ENCODE results near the gene CEP290. TPM values are rescaled to one million over a fixed set of nuclear protein-coding genes. Genes with fewer than 3 reads are reported as not detected.

CEP290 gene
- total RNA-seq, 1 donor from 2014 or later: 15.4 TPM

- Mint-ChIP-seq H3K9me3 (ENCODE audit: unreplicated experiment) (no peaks in the 10 kb centered on the region), H3K4me3 (ENCODE audit: unreplicated experiment) (no peak overlapping the region), H3K27me3 (ENCODE audit: unreplicated experiment) (no peaks in the 10 kb centered on the region), H3K4me1 (ENCODE audit: unreplicated experiment) (peaks cover 5% of the 10 kb centered on the region), H3K27ac (ENCODE audit: unreplicated experiment) (peak overlapping the region; percentile 15), H3K36me3 (ENCODE audit: unreplicated experiment) (peaks cover 47% of the 10 kb centered on the region)
- no peak for DNase-seq (ENCODE audit: extremely low spot score, unreplicated experiment)
- no peak for TF ChIP-seq CTCF (IDR thresholded peaks at IDR 0.05)
Measured at GRCh38 chr12:88172844-88173407, 31.0 kb upstream of the CEP290 start.

GRCh38 chr12:88167384-88167783 lies 25.5 kb upstream of the CEP290 start:
- peaks cover 48% of the 10 kb centered on the region for H3K36me3 Mint-ChIP-seq (ENCODE audit: unreplicated experiment)
- no peaks in the 10 kb centered on the region for H3K9me3 Mint-ChIP-seq (ENCODE audit: unreplicated experiment)
- H3K4me1 Mint-ChIP-seq (ENCODE audit: unreplicated experiment): peaks cover under 1% of the 10 kb centered on the region
- DNase-seq (ENCODE audit: extremely low spot score, unreplicated experiment): no peak
- TF ChIP-seq CTCF (IDR thresholded peaks at IDR 0.05): no peak
- H3K4me3 Mint-ChIP-seq (ENCODE audit: unreplicated experiment): no peak overlapping the region
- H3K27ac Mint-ChIP-seq (ENCODE audit: unreplicated experiment): no peak overlapping the region
- no peaks in the 10 kb centered on the region for H3K27me3 Mint-ChIP-seq (ENCODE audit: unreplicated experiment)

DNA sequence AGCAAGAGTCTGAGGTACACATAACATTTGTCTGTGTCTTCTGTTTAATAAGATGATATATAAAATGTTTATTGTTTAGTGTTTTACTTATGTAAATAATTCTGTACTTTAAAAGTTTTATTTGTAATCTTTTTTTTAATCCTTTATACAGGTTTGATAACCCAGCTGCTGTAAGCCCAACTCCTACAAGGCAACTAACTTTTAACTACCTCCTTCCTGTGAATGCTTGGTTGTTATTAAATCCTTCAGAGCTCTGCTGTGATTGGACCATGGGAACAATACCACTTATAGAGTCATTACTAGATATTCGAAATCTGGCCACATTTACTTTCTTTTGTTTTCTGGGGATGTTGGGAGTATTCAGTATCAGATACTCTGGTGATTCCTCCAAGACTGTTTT lies 24.3 kb upstream of the CEP290 start:
- Mint-ChIP-seq H3K27me3 (ENCODE audit: unreplicated experiment) (no peaks in the 10 kb centered on the region), H3K9me3 (ENCODE audit: unreplicated experiment) (no peaks in the 10 kb centered on the region), H3K36me3 (ENCODE audit: unreplicated experiment) (peaks cover 52% of the 10 kb centered on the region), H3K4me3 (ENCODE audit: unreplicated experiment) (no peak overlapping the region), H3K27ac (ENCODE audit: unreplicated experiment) (no peak overlapping the region), H3K4me1 (ENCODE audit: unreplicated experiment) (no peaks in the 10 kb centered on the region)
- no peak for DNase-seq (ENCODE audit: extremely low spot score, unreplicated experiment)
- TF ChIP-seq CTCF (IDR thresholded peaks at IDR 0.05): no peak

DNA sequence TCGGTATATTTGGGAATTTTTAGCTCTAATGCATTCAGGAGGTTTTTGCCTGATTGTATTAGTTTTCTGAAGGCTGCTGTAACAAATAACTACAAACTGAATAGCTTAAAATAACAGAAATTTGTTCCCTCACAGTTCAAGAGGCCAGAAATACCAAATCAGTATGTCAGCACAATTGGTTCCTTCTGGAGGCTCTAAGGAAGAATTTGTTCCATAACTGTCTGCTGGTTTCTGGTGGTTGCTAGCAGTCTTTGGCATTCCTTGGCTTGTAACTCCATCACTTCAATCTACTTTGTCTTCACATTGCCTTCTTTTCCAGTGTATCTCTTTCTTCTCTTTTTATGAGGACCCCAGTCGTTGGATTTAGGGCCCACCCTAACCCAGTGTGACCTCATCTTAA lies 21.5 kb upstream of the CEP290 start:
- no peaks in the 10 kb centered on the region for H3K27me3 Mint-ChIP-seq (ENCODE audit: unreplicated experiment)
- H3K9me3 Mint-ChIP-seq (ENCODE audit: unreplicated experiment): no peaks in the 10 kb centered on the region
- no peak overlapping the region for H3K4me3 Mint-ChIP-seq (ENCODE audit: unreplicated experiment)
- DNase-seq (ENCODE audit: extremely low spot score, unreplicated experiment): no peak
- H3K36me3 Mint-ChIP-seq (ENCODE audit: unreplicated experiment): peaks cover 38% of the 10 kb centered on the region
- no peak for TF ChIP-seq CTCF (IDR thresholded peaks at IDR 0.05)
- no peak overlapping the region for H3K27ac Mint-ChIP-seq (ENCODE audit: unreplicated experiment)
- H3K4me1 Mint-ChIP-seq (ENCODE audit: unreplicated experiment): no peaks in the 10 kb centered on the region

- H3K9me3 Mint-ChIP-seq (ENCODE audit: unreplicated experiment): no peaks in the 10 kb centered on the region
- no peak overlapping the region for H3K27ac Mint-ChIP-seq (ENCODE audit: unreplicated experiment)
- TF ChIP-seq CTCF (IDR thresholded peaks at IDR 0.05): no peak
- no peak overlapping the region for H3K4me3 Mint-ChIP-seq (ENCODE audit: unreplicated experiment)
- no peak for DNase-seq (ENCODE audit: extremely low spot score, unreplicated experiment)
- H3K36me3 Mint-ChIP-seq (ENCODE audit: unreplicated experiment): peaks cover 14% of the 10 kb centered on the region
- H3K27me3 Mint-ChIP-seq (ENCODE audit: unreplicated experiment): no peaks in the 10 kb centered on the region
- H3K4me1 Mint-ChIP-seq (ENCODE audit: unreplicated experiment): no peaks in the 10 kb centered on the region
Measured at GRCh38 chr12:88156075-88156654, 14.3 kb upstream of the CEP290 start.
